Activated gamma-delta T cell treated with Interleukin-2 at 50 U/mL for 16 hours (primary cell): ENCODE data around the gene C16orf78.
"Not testable (repeated sequence)": the region's sequence is repeated elsewhere in the genome, so short reads cannot be mapped to it uniquely, and the experiment has no call there.

Experiments used
- DNase-seq: peaks from one replicate; pipeline ENCODE4 v3.0.0-alpha.2; 2020

Gene C16orf78

GRCh38 chr16:49350265-49351095 lies 23.1 kb upstream of the C16orf78 start:
- DNase-seq = peak; percentile 17

- no peak for DNase-seq
Observed at GRCh38 chr16:49351096-49351487, 22.5 kb upstream of the C16orf78 start.

GRCh38 chr16:49352892-49353291 lies 20.7 kb upstream of the C16orf78 start:
- no peak for DNase-seq

- no peak for DNase-seq
Observed at GRCh38 chr16:49353680-49354079, 19.9 kb upstream of the C16orf78 start.

GRCh38 chr16:49354101-49354500 lies 19.5 kb upstream of the C16orf78 start:
- DNase-seq = no peak

GRCh38 chr16:49354991-49355390 lies 18.6 kb upstream of the C16orf78 start:
- no peak for DNase-seq

GRCh38 chr16:49355933-49356665 lies 17.5 kb upstream of the C16orf78 start:
- no peak for DNase-seq

- DNase-seq = no peak
Observed at GRCh38 chr16:49356728-49357488, 16.7 kb upstream of the C16orf78 start.

GRCh38 chr16:49359591-49359990 lies 14.0 kb upstream of the C16orf78 start:
- DNase-seq = no peak

GRCh38 chr16:49361731-49362130 lies 11.9 kb upstream of the C16orf78 start:
- not testable (repeated sequence) for DNase-seq

GRCh38 chr16:49362230-49362629 lies 11.4 kb upstream of the C16orf78 start:
- DNase-seq = no peak

GRCh38 chr16:49365711-49366509 lies 7.7 kb upstream of the C16orf78 start:
- no peak for DNase-seq

GRCh38 chr16:49366669-49367068 lies 6.9 kb upstream of the C16orf78 start:
- no peak for DNase-seq

GRCh38 chr16:49369651-49370611 lies 3.7 kb upstream of the C16orf78 start:
- DNase-seq = no peak

GRCh38 chr16:49376206-49376605 lies 2.6 kb downstream of the C16orf78 start:
- no peak for DNase-seq

GRCh38 chr16:49377196-49377755 lies 3.7 kb downstream of the C16orf78 start:
- no peak for DNase-seq

GRCh38 chr16:49378238-49378637 lies 4.6 kb downstream of the C16orf78 start:
- DNase-seq = no peak

- DNase-seq = no peak
Observed at GRCh38 chr16:49378816-49379215, 5.2 kb downstream of the C16orf78 start.

GRCh38 chr16:49382916-49383315 lies 9.3 kb downstream of the C16orf78 start:
- DNase-seq = no peak

GRCh38 chr16:49395021-49395420 lies 21.4 kb downstream of the C16orf78 start:
- no peak for DNase-seq

- no peak for DNase-seq
Observed at GRCh38 chr16:49396206-49396720, 22.7 kb downstream of the C16orf78 start.
